ENCODE measurements around the gene ATXN10.
A peak's percentile ranks its signal among the peaks of the same experiment; 100 is the strongest.

The ATXN10 gene

DNA sequence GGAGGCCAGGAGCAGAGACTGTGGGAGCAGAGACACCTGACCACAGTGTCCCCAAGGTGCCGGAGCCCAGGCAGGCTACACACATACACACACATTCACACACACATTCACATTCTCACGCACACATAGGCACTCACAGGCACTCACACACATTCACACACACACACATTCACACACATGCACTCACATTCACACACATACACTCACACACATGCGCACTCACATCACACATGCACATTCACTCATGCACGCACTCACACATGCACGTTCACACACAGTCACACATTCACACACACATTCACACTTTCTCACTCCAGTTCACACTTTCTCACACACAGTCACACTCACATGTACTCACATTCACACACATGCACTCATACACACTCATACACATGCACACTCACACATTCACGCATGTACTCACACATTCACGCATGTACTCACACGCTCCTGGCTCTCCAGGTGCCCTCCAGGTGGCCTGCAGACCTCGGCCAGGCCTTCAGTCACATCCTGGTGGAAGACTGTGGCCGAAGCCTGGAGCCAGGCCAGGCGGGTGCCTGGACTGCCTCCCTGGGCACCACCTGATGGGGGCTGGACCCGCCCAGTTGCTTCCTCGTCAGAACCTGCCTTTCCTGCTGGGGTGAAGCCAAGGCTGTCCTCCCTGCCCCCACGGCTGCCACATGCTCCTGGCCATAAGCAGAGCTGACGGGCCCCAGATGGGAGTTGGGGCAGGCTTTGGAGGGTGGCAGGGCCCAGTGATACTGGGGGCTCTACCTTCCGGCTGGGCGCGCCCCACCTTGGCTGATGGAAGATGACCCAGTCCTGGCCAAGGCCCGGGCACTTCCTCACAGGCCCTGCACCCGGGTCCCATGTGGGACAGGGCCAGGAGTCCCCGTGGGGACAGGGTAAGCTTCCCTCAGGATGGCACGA is 215.8 kb downstream of the ATXN10 start:
- DNase-seq = no peak

DNA sequence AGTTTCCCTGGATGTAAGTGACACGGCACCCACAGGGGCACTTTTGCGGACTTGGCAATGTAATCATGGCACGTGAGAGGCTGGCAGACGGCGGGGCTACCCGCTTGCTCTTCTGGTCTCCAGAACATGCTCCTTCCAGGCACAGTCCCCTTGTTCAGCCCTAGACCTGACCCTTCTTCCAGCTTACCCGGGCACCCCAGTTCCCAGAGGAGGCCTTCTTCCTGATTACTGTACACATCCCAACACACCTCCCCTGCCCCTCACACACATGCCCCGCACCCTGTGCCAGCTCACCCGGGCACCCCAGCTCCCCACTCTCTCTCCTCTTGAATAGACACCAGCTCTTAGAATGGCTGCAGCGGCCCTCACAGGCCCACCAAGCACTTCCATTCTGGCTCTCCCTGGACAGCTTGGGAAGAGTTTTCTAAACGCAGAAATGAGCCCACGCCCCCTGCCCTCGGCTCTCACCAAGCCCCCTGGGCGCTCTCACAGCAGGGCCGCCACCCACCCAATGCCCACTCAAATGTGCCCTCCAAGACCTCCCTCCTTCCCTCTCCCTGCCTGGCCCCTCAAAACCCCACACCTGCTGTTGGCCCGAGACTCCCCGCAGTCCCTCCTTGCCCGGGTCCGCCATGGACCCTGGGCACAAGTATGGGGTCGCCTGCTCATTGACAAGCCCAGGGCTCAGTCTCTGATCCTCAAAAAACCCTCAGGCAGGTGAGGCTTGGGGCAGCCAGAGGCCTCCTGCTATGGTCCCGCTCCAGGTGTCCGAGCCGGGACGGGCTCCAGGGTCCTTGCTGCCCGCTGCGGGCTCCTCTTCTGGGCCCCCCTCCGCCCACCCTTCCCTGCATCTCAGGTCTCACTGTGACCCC is 216.8 kb downstream of the ATXN10 start:
- DNase-seq = no peak

GRCh38 chr22:45889093-45889538 is 217.5 kb downstream of the ATXN10 start:
- DNase-seq = no peak

DNA sequence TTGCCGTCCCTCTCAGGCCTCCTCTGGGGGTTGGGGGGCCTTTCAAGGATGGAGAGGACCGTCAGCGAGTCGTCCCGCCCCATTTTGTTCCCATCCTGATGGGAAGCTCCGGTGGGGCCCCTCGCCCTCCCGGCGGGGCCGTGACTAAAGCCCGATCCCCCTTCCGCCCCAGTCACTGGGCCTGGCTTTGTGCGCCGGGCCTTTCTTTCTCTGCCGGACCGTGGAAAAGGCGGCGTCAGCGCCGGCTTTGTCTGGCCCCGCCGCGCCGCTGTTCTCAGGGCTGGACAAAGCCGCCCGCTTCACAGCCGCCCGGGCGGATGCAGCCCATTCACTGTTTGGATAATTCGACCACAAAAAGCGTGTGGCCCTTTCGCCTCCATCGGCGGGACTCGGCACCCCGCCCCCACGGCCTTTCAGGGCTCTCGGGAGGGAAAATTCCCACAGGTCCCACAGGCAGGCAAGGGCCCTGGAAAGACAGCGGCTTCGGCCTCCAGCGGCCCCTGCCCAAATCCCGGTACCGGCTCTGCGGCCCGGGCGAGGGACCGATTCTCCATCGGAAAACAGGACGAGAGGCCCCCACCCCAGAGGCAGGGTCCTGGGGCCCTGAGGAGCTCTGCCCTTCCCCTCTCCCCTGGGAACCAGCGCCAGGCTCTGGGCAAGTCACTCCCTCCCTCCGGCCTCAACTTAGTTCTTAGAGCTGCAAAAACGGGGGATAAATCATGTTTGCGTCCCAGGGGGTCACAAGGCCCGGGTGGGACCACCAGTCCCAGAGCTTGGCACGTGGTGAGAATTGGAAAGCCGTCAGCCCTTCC is 218.1 kb downstream of the ATXN10 start:
- peak in 19 of 58 donors; percentile 4 to 54 (median 36) for DNase-seq

GRCh38 chr22:45890351-45890635 is 218.7 kb downstream of the ATXN10 start:
- no peak for DNase-seq

GRCh38 chr22:45891021-45891421 is 219.4 kb downstream of the ATXN10 start:
- DNase-seq = no peak

- no peak for DNase-seq
These were observed 219.9 kb downstream of the ATXN10 start for GRCh38 chr22:45891471-45891995.

- no peak for DNase-seq
These were observed 220.5 kb downstream of the ATXN10 start for GRCh38 chr22:45891996-45892621.

DNA sequence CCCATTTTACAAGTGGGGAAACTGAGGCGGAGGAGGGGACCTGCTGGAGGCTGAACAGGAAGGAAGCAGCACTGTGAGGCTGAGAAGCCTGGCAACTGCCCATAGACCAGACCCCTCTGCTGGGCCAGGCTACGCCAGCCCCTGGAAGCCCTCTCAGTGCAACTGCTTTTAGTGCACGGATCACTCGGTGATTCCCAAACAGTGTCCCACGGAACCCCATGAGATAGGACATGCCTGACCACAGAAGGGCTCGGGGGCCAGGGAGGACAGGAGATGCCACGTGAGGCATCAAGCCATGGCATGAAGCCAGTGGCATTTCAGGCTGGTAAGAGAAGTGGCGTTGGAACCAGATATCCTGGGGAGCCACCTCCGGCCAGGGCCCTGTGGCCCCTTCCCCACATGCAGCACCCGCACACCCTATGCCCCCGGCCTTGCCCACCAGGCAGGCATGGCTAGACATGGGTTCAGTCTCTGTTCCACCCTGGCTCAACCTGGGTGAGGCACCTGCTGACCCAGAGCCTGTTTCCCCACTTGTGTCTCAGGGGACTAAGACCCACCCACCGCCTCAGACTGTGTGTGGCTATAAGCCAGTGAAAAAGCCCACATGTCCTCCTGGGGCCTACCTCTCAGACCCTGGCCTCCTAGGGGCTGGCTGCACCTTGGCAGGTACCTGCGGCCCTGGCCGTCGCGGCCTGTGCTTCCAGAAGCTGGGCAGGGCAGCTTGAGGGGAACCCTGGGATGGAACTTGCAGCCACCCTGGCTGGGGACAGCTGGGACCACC is 221.2 kb downstream of the ATXN10 start:
- no peak for DNase-seq

DNA sequence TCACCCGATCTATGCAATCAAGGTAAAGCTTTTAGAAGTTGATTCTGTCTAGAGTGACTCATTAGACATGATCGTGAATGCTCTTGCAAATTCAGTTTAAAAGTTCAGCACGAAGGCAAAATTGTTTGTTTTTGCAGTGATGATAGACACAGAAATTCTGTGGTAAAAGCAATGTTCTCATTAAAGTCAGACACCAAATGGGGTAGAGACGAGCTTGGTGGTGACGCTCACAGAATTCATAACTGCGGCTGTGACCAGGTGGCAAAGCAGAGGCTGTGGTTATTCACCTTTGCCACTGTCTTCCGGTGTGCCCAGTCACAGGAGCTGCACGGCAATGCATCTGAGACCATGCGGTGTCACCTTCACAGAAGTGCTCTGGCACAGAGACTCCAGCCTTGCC is 221.9 kb downstream of the ATXN10 start:
- no peak for DNase-seq
